Pancreas (tissue), 10 donors: ENCODE results near the gene TAB2. TPM values are rescaled to one million over a fixed set of nuclear protein-coding genes. Genes with fewer than 3 reads are reported as not detected.

Experiments
- ATAC-seq, 4 donors: fragments of 200-7000 bp; cut with Tn5 transposase; one replicate each; pipeline versions ENCODE4 v1.8.0 to v1.9.1; 2020; ENCODE audit warnings: mild to moderate bottlenecking in 4 of 4, moderate library complexity in 4 of 4
- DNase-seq, 6 donors: peaks; one replicate each; pipeline ENCODE4 v3.0.0-alpha.2; 2020
- FAIRE-seq: peaks from 2 replicates; lab custom pipeline; 2012; peaks lifted over from hg19 to GRCh38; lab: Jason Lieb, UNC
- H3K27ac ChIP-seq, 4 donors: fragments of 200-600 bp; sonication (generic); 1 replicate in 3 of 4; 2 replicates in 1 of 4; pipeline versions ENCODE4 v1.5.0 to v1.8.0; 2020
- H3K27me3 ChIP-seq, 4 donors: fragments of 200-600 bp; one replicate each; pipeline ENCODE4 v1.8.0; 2021
- H3K36me3 ChIP-seq, 3 donors: fragments of 200-600 bp; sonication (generic) in 1 of 3; one replicate each; pipeline versions ENCODE4 v1.5.0 to v1.8.0; 2020 to 2021
- H3K4me1 ChIP-seq, 3 donors: fragments of 200-600 bp; one replicate each; pipeline ENCODE4 v1.8.0; 2021
- H3K4me3 ChIP-seq, 4 donors: fragments of 200-600 bp; sonication (generic) in 2 of 4; one replicate each; pipeline versions ENCODE4 v1.5.0 to v1.8.0; 2020 to 2021
- H3K9me3 ChIP-seq, 4 donors: fragments of 200-600 bp; one replicate each; pipeline ENCODE4 v1.8.0; 2021
- WGBS, 2 donors: extraction: QIAGEN DNeasy Blood & Tissue Kit; methylation state at CpG; one replicate each; pipeline ENCODE4 v1.1.7; 2013; 5-methylcytosine and 5-hydroxymethylcytosine counted together
- intact Hi-C, 3 donors: fragments of 100-400 bp; cut with DNase I; formaldehyde crosslinking; loops; one replicate each; pipeline versions ENCODE4 v1.11.1 to v1.14.2; 2022
- polyA plus RNA-seq, 2 donors: library from polyadenylated mRNA; stranded (reverse); fragments of 200-250 nt; gene quantifications; one replicate each; pipeline ENCODE4 v1.2.3, GENCODE V29; 2013
- total RNA-seq, 6 donors: library from RNA; stranded (reverse); fragmentation: NEBNext Ultra II Directional in 4 of 6; extraction: Animal tissue kit (Norgen Biotek cat#: 25700) in 4 of 6; gene quantifications; one replicate each; pipeline versions ENCODE4 v1.2.1 to v1.2.4, GENCODE V29; 2021 to 2023
- TF ChIP-seq, protein P1 (sequence below), 4 donors: fragments of 200-600 bp; sonication (generic) in 3 of 4; IDR thresholded peaks; one replicate each; pipeline versions ENCODE4 v1.5.0 to v1.8.0; 2021; ENCODE audit warnings: antibody characterized with exemption in 4 of 4
- donor health status: healthy with polysubstance abuse.
- donor health status: DM: no; HTN: no; CAD: no; lungs with moderate emphysema.
- donor health status: DM: no; HTN: no; CAD: no.
- donor health status: control.
- donor health status: control.
- donor health status: Bipolar disorder and iron deficiency.
- donor health status: DM: yes; HTN: yes; CAD: no.
- donor health status: DM: no; HTN: no; CAD: no.
- donor health status: DM: no; HTN: no; CAD: no.
- donor health status: DM: yes; HTN: yes; CAD: no.

Gene TAB2
- total and polyA plus RNA-seq, 8 donors: 6.6 to 35.1 (median 20.7) TPM

- WGBS, 2 donors: 91 to 93% methylated on average over 4 of the region's 4 CpGs
- intact Hi-C loops: no loop called here
These were observed 97.3 kb downstream of the TAB2 start for GRCh38 chr6:149414821-149415220.

GRCh38 chr6:149419696-149420404 is 102.3 kb downstream of the TAB2 start:
- no peaks in the 10 kb centered on the region for H3K9me3 ChIP-seq
- DNase-seq (no peak), FAIRE-seq (no peak), ATAC-seq (no peak)
- H3K4me3 ChIP-seq: no peak overlapping the region
- H3K27ac ChIP-seq: no peak overlapping the region
- H3K4me1 ChIP-seq: peaks cover 0 to 5% (median 0%) of the 10 kb centered on the region in 3 donors
- H3K36me3 ChIP-seq: no peaks in the 10 kb centered on the region
- intact Hi-C loops: loop anchor here in 1 of 3 donors (10.0 kb wide), 1 partner anchor 335 kb away; no protein-coding TSS in a partner anchor
- TF ChIP-seq, protein P1, sequence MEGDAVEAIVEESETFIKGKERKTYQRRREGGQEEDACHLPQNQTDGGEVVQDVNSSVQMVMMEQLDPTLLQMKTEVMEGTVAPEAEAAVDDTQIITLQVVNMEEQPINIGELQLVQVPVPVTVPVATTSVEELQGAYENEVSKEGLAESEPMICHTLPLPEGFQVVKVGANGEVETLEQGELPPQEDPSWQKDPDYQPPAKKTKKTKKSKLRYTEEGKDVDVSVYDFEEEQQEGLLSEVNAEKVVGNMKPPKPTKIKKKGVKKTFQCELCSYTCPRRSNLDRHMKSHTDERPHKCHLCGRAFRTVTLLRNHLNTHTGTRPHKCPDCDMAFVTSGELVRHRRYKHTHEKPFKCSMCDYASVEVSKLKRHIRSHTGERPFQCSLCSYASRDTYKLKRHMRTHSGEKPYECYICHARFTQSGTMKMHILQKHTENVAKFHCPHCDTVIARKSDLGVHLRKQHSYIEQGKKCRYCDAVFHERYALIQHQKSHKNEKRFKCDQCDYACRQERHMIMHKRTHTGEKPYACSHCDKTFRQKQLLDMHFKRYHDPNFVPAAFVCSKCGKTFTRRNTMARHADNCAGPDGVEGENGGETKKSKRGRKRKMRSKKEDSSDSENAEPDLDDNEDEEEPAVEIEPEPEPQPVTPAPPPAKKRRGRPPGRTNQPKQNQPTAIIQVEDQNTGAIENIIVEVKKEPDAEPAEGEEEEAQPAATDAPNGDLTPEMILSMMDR (IDR thresholded peaks at IDR 0.05): no peak
- no peaks in the 10 kb centered on the region for H3K27me3 ChIP-seq
- WGBS, 2 donors: 86 to 91% methylated on average over 13 of the region's 13 CpGs

More at GRCh38 chr6:149414821-149415220, 97.3 kb downstream of the TAB2 start:
- H3K4me3 ChIP-seq: no peak overlapping the region
- peaks cover 0 to 8% (median 5%) of the 10 kb centered on the region in 3 donors for H3K36me3 ChIP-seq
- no peaks in the 10 kb centered on the region for H3K9me3 ChIP-seq
- ATAC-seq (no peak), FAIRE-seq (no peak), DNase-seq (no peak)
- H3K27me3 ChIP-seq: no peaks in the 10 kb centered on the region
- TF ChIP-seq, protein P1 (IDR thresholded peaks at IDR 0.05): no peak
- no peak overlapping the region for H3K27ac ChIP-seq
- no peaks in the 10 kb centered on the region for H3K4me1 ChIP-seq

- Histone ChIP-seq H3K36me3 (no peaks in the 10 kb centered on the region), H3K27me3 (no peaks in the 10 kb centered on the region), H3K4me1 (peaks cover 0 to 5% (median 0%) of the 10 kb centered on the region in 3 donors), H3K4me3 (no peak overlapping the region), H3K27ac (no peak overlapping the region), H3K9me3 (no peaks in the 10 kb centered on the region)
- DNase-seq: no peak
- TF ChIP-seq, protein P1 (IDR thresholded peaks at IDR 0.05): no peak
- no peak for ATAC-seq
- intact Hi-C loops: loop anchor here in 1 of 3 donors (10.0 kb wide), 1 partner anchor 336 kb away; no protein-coding TSS in a partner anchor
- WGBS, 2 donors: 62 to 74% methylated on average over 5 of the region's 5 CpGs
- no peak for FAIRE-seq
These were observed 103.6 kb downstream of the TAB2 start for GRCh38 chr6:149421132-149421531.

- intact Hi-C loops: loop anchor here in 1 of 3 donors (10.0 kb wide), 1 partner anchor 338 kb away; no protein-coding TSS in a partner anchor
- H3K4me3 ChIP-seq: no peak overlapping the region
- H3K9me3 ChIP-seq: no peaks in the 10 kb centered on the region
- no peak overlapping the region for H3K27ac ChIP-seq
- ATAC-seq (no peak), DNase-seq (no peak), FAIRE-seq (no peak)
- 88 to 94% methylated on average over 4 of the region's 4 CpGs for WGBS, 2 donors
- no peaks in the 10 kb centered on the region for H3K27me3 ChIP-seq
- peaks cover 0 to 5% (median 0%) of the 10 kb centered on the region in 3 donors for H3K4me1 ChIP-seq
- H3K36me3 ChIP-seq: no peaks in the 10 kb centered on the region
- TF ChIP-seq, protein P1 (IDR thresholded peaks at IDR 0.05): no peak
These were observed 105.1 kb downstream of the TAB2 start for GRCh38 chr6:149422581-149422980.
